HG03342 (cell line): Measurements from ENCODE around the gene TOMM5.

ENCODE experiments used
- ATAC-seq: cut with Tn5 transposase; IDR thresholded peaks from one replicate; pipeline ENCODE4 v1.9.1; 2021; ENCODE audit warnings: mild to moderate bottlenecking, moderate library complexity; ENCODE audit not compliant: unreplicated experiment

The TOMM5 gene

GRCh38 chr9:37564916-37565315 is 27.5 kb downstream of the TOMM5 start:
- ATAC-seq, result no peak

GRCh38 chr9:37563806-37564513 is 28.4 kb downstream of the TOMM5 start:
- ATAC-seq, result no peak

GRCh38 chr9:37562826-37563225 is 29.6 kb downstream of the TOMM5 start:
- no peak for ATAC-seq

GRCh38 chr9:37561682-37562081 is 30.7 kb downstream of the TOMM5 start:
- no peak for ATAC-seq

- ATAC-seq, result no peak
Measured at GRCh38 chr9:37559855-37560592, 32.4 kb downstream of the TOMM5 start.

- no peak for ATAC-seq
Measured at GRCh38 chr9:37559125-37559524, 33.3 kb downstream of the TOMM5 start.

GRCh38 chr9:37555786-37556185 is 36.6 kb downstream of the TOMM5 start:
- no peak for ATAC-seq

- ATAC-seq, result no peak
Measured at GRCh38 chr9:37554318-37554717, 38.1 kb downstream of the TOMM5 start.

GRCh38 chr9:37551888-37552287 is 40.5 kb downstream of the TOMM5 start:
- no peak for ATAC-seq

- no peak for ATAC-seq
Measured at GRCh38 chr9:37551468-37551867, 40.9 kb downstream of the TOMM5 start.

GRCh38 chr9:37550781-37551180 is 41.6 kb downstream of the TOMM5 start:
- ATAC-seq, result no peak

GRCh38 chr9:37549527-37549926 is 42.9 kb downstream of the TOMM5 start:
- ATAC-seq, result no peak

GRCh38 chr9:37547328-37547878 is 45.0 kb downstream of the TOMM5 start:
- ATAC-seq, result no peak

GRCh38 chr9:37543468-37543867 is 48.9 kb downstream of the TOMM5 start:
- no peak for ATAC-seq

- ATAC-seq, result no peak
Measured at GRCh38 chr9:37542895-37543294, 49.5 kb downstream of the TOMM5 start.

GRCh38 chr9:37542488-37542887 is 49.9 kb downstream of the TOMM5 start:
- ATAC-seq, result no peak

- ATAC-seq, result no peak
Measured at GRCh38 chr9:37541465-37541864, 50.9 kb downstream of the TOMM5 start.

GRCh38 chr9:37540634-37541033 is 51.8 kb downstream of the TOMM5 start:
- ATAC-seq, result no peak

GRCh38 chr9:37539634-37540033 is 52.8 kb downstream of the TOMM5 start:
- ATAC-seq, result no peak
